HCT116 (cell line): Measurements from ENCODE around the gene LSMEM2. TPM values are rescaled to one million over a fixed set of nuclear protein-coding genes. Genes with fewer than 3 reads are reported as not detected.

Experiments used
- ATAC-seq: fragments of 200-7000 bp; cut with Tn5 transposase; 2 replicates; pipeline ENCODE4 v1.9.1; 2020; ENCODE audit warnings: mild to moderate bottlenecking, moderate library complexity
- BruUV-seq: library from RNA; stranded (reverse); fragments of 400-500 nt; replicated peaks from 2 replicates; lab custom pipeline; 2021; lab: Mats Ljungman, UMichigan
- CTCF ChIA-PET: fragments of 300-600 bp; sonication (Branson Sonifier 250); formaldehyde crosslinking; loops from one replicate; lab custom pipeline; 2021; ENCODE audit warnings: antibody characterized with exemption; lab: Charles Lee
- POLR2A ChIA-PET: fragments of 300-600, 350-600 bp; sonication (Branson Sonifier 250); formaldehyde crosslinking; loops from one replicate; lab custom pipeline; 2021; ENCODE audit warnings: antibody characterized with exemption; lab: Charles Lee
- RAD21 ChIA-PET, 2 experiments: fragments of 300-600 bp; sonication (Branson Sonifier 250); formaldehyde crosslinking; loops; one replicate each; lab custom pipeline; 2023; ENCODE audit warnings: low total read pairs in 2 of 2; ENCODE audit not compliant: uncharacterized antibody in 2 of 2, unreplicated experiment in 2 of 2, low non-redundant PET in 1 of 2; lab: Charles Lee
- DNase-seq: peaks from one replicate; pipeline ENCODE4 v3.0.0-alpha.2; 2010; ENCODE audit warnings: low read depth, low spot score
- H2AFZ ChIP-seq: fragments of 200-600 bp; shearing (Covaris generic), sonication (generic); 2 replicates; pipeline ENCODE4 v1.6.1; 2017; ENCODE audit warnings: low read depth, mixed run types, mixed read lengths, antibody characterized with exemption, low read length; ENCODE audit not compliant: poor library complexity, severe bottlenecking
- H3K27ac ChIP-seq: 2 replicates; pipeline ENCODE4 v1.5.1; 2012; ENCODE audit warnings: low read depth, low read length
- H3K27me3 ChIP-seq: fragments of 200-600 bp; sonication (generic); 2 replicates; pipeline ENCODE4 v1.6.1; 2016; ENCODE audit warnings: mixed run types, low read length, mixed read lengths; ENCODE audit not compliant: insufficient read depth
- H3K36me3 ChIP-seq, 2 experiments: fragments of 200-500 bp in 1 of 2; fragments of 200-600 bp in 1 of 2; sonication (Bioruptor generic) in 1 of 2; sonication (generic) in 1 of 2; 2 replicates each; pipeline versions ENCODE4 v1.5.1 to v1.6.1; 2014 to 2016; ENCODE audit warnings: low read length in 2 of 2, inconsistent platforms in 1 of 2, mixed read lengths in 1 of 2, mixed run types in 1 of 2; ENCODE audit not compliant: insufficient read depth in 2 of 2, control insufficient read depth in 1 of 2
- H3K4me1 ChIP-seq, 2 experiments: fragments of 200-600 bp in 1 of 2; sonication (generic) in 1 of 2; 2 replicates each; pipeline versions ENCODE4 v1.5.1 to v1.6.1; 2012 to 2017; ENCODE audit warnings: low read length in 2 of 2, inconsistent platforms in 1 of 2, mild to moderate bottlenecking in 1 of 2, mixed read lengths in 1 of 2, mixed run types in 1 of 2, moderate library complexity in 1 of 2; ENCODE audit not compliant: insufficient read depth in 2 of 2, control insufficient read depth in 1 of 2
- H3K4me2 ChIP-seq: fragments of 200-600 bp; sonication (generic); 2 replicates; pipeline ENCODE4 v1.6.1; 2017; ENCODE audit warnings: mixed run types, low read length, mixed read lengths
- H3K4me3 ChIP-seq, 2 experiments: fragments of 200-600 bp in 1 of 2; sonication (generic) in 1 of 2; replicated peaks in 1 of 2; 2 replicates each; pipeline ENCODE4 v1.5.1; 2011 to 2016; ENCODE audit warnings: low read length in 2 of 2, control low read depth in 1 of 2, low read depth in 1 of 2, mild to moderate bottlenecking in 1 of 2, mixed read lengths in 1 of 2, mixed run types in 1 of 2
- H3K79me2 ChIP-seq: fragments of 200-600 bp; sonication (generic); 2 replicates; pipeline ENCODE4 v1.6.1; 2017; ENCODE audit warnings: mild to moderate bottlenecking, mixed run types, low read length, moderate library complexity, mixed read lengths; ENCODE audit not compliant: insufficient read depth
- H3K9ac ChIP-seq: fragments of 200-600 bp; sonication (generic); 2 replicates; pipeline ENCODE4 v1.6.1; 2016; ENCODE audit warnings: low read length, mixed read lengths
- H3K9me2 ChIP-seq: fragments of 200-600 bp; sonication (generic), shearing (Covaris generic); 2 replicates; pipeline ENCODE4 v1.6.1; 2017; ENCODE audit warnings: mixed run types, mild to moderate bottlenecking, moderate library complexity; ENCODE audit not compliant: insufficient read depth
- H3K9me3 ChIP-seq, 2 experiments: fragments of 200-500 bp in 1 of 2; fragments of 200-600 bp in 1 of 2; sonication (Bioruptor generic) in 1 of 2; sonication (generic) in 1 of 2; 2 replicates each; pipeline ENCODE4 v1.6.1; 2014 to 2017; ENCODE audit warnings: low read length in 2 of 2, mixed read lengths in 2 of 2, inconsistent platforms in 1 of 2, low read depth in 1 of 2, mild to moderate bottlenecking in 1 of 2, mixed run types in 1 of 2, moderate library complexity in 1 of 2; ENCODE audit not compliant: control insufficient read depth in 1 of 2, insufficient read depth in 1 of 2
- H4K20me1 ChIP-seq: fragments of 200-600 bp; sonication (generic), shearing (Covaris generic); 2 replicates; pipeline ENCODE4 v1.6.1; 2017; ENCODE audit warnings: mixed run types, mild to moderate bottlenecking, moderate library complexity; ENCODE audit not compliant: insufficient read depth
- ATF3 ChIP-seq: IDR thresholded peaks from 2 replicates; pipeline ENCODE4 v1.6.1; 2012
- CBX3 ChIP-seq: IDR thresholded peaks from 2 replicates; pipeline ENCODE4 v1.6.1; 2012; ENCODE audit warnings: low read depth
- CEBPB ChIP-seq: IDR thresholded peaks from 2 replicates; pipeline ENCODE4 v1.6.1; 2012; ENCODE audit warnings: low read depth
- CTCF ChIP-seq, 3 experiments: fragments of 200-600 bp in 1 of 3; sonication (generic) in 1 of 3; IDR thresholded peaks in 2 of 3; conservative IDR thresholded peaks in 1 of 3; 2 replicates each; pipeline ENCODE4 v1.5.1; 2012 to 2017; ENCODE audit warnings: low read depth in 2 of 3, low read length in 2 of 3, antibody characterized with exemption in 1 of 3, borderline replicate concordance in 1 of 3, control low read depth in 1 of 3, mild to moderate bottlenecking in 1 of 3, mixed read lengths in 1 of 3, mixed run types in 1 of 3, moderate library complexity in 1 of 3; ENCODE audit not compliant: insufficient read depth in 1 of 3
- EGR1 ChIP-seq: IDR thresholded peaks from 2 replicates; pipeline ENCODE4 v1.6.1; 2012; ENCODE audit warnings: low read depth
- ELF1 ChIP-seq: IDR thresholded peaks from 2 replicates; pipeline ENCODE4 v1.6.1; 2012; ENCODE audit warnings: low read depth, borderline replicate concordance
- EZH2 ChIP-seq: fragments of 200-600 bp; sonication (generic); IDR thresholded peaks from 2 replicates; pipeline ENCODE4 v1.6.1; 2017; ENCODE audit warnings: antibody characterized with exemption, mixed run types
- FOSL1 ChIP-seq: IDR thresholded peaks from 2 replicates; pipeline ENCODE4 v1.6.1; 2012; ENCODE audit warnings: low read depth
- JUND ChIP-seq: IDR thresholded peaks from 2 replicates; pipeline ENCODE4 v1.6.1; 2012
- MAX ChIP-seq: IDR thresholded peaks from 2 replicates; pipeline ENCODE4 v1.6.1; 2012
- POLR2A ChIP-seq: IDR thresholded peaks from 2 replicates; pipeline ENCODE4 v1.7.0; 2011; ENCODE audit warnings: borderline replicate concordance; ENCODE audit not compliant: insufficient read depth, insufficient read length; ENCODE audit errors: extremely low read depth
- POLR2AphosphoS5 ChIP-seq: IDR thresholded peaks from 2 replicates; pipeline ENCODE4 v1.6.1; 2011; ENCODE audit warnings: mild to moderate bottlenecking, low read depth, low read length, moderate library complexity
- RAD21 ChIP-seq: IDR thresholded peaks from 2 replicates; pipeline ENCODE4 v1.6.1; 2012; ENCODE audit warnings: low read depth, mild to moderate bottlenecking
- REST ChIP-seq: IDR thresholded peaks from 2 replicates; pipeline ENCODE4 v1.6.1; 2012; ENCODE audit warnings: low read depth
- SIN3A ChIP-seq: IDR thresholded peaks from 2 replicates; pipeline ENCODE4 v1.6.1; 2012; ENCODE audit warnings: low read depth
- SRF ChIP-seq: IDR thresholded peaks from 2 replicates; pipeline ENCODE4 v1.6.1; 2012; ENCODE audit warnings: low read depth
- TCF7L2 ChIP-seq: IDR thresholded peaks from 2 replicates; pipeline ENCODE4 v1.7.0; 2011; ENCODE audit warnings: borderline replicate concordance, inconsistent platforms; ENCODE audit not compliant: insufficient read depth, insufficient read length; ENCODE audit errors: extremely low read depth
- ZBTB33 ChIP-seq: IDR thresholded peaks from 2 replicates; pipeline ENCODE4 v1.6.1; 2011; ENCODE audit warnings: mild to moderate bottlenecking, low read length, moderate library complexity; ENCODE audit not compliant: insufficient replicate concordance; ENCODE audit errors: extremely low read depth
- ZFX ChIP-seq: fragments of 450-650 bp; IDR thresholded peaks from 2 replicates; pipeline ENCODE4 v1.6.1; 2017
- ZNF274 ChIP-seq: fragments of 200-500 bp; sonication (Bioruptor generic); IDR thresholded peaks from 2 replicates; pipeline ENCODE4 v1.6.1; 2014; ENCODE audit warnings: mild to moderate bottlenecking, low read depth, low read length, inconsistent platforms
- intact Hi-C: fragments of 100-400 bp; cut with micrococcal nuclease; formaldehyde crosslinking; loops from 2 replicates; pipeline ENCODE4 v1.10.0; 2022
- total RNA-seq: library from RNA; stranded (reverse); gene quantifications from one replicate; pipeline ENCODE4 v1.2.1, GENCODE V29; 2021; ENCODE audit not compliant: unreplicated experiment

Gene LSMEM2
- total RNA-seq, 1 experiment from 2014 or later: not detected

GRCh38 chr3:50251220-50251619, 27.7 kb upstream of the LSMEM2 start:
- intact Hi-C loops: loop anchor here (1.0 kb wide), 1 partner anchor 15 kb away; the partner anchor contains the start of gene GNAI2
- Histone ChIP-seq H3K9me3 (no peaks in the 10 kb centered on the region), H3K27me3 (no peaks in the 10 kb centered on the region), H3K36me3 (peaks cover 0 to 3% of the 10 kb centered on the region in 2 experiments; a peak in 3 of 4 replicates), H3K4me3 (no peak overlapping the region), H2AFZ (no peak overlapping the region), H3K27ac (no peak overlapping the region)
- no TSS peak for BruUV-seq
- ATAC-seq (peak; percentile 47), DNase-seq (no peak)
- TF ChIP-seq CBX3 (no peak), MAX (no peak), JUND (no peak), CTCF (IDR thresholded peaks at IDR 0.05 in 2 of 3, conservative IDR thresholded peaks at IDR 0.05 in 1 of 3; ENCODE audit: borderline replicate concordance in 1 of 3, insufficient read depth in 1 of 3, low read depth in 2 of 3, low read length in 2 of 3) (no peak), ZNF274 (no peak), REST (no peak), EGR1 (no peak), RAD21 (no peak), POLR2A (no peak), SIN3A (no peak), SRF (no peak), ATF3 (no peak), POLR2AphosphoS5 (no peak), EZH2 (no peak), ZBTB33 (no peak), FOSL1 (no peak), ZFX (no peak), CEBPB (no peak), ELF1 (no peak), TCF7L2 (no peak)
- TF ChIP-seq, all 23 proteins: peak for 0
- Histone ChIP-seq H3K4me2 (peak overlapping the region; percentile 62), H3K79me2 (peaks cover 59% of the 10 kb centered on the region), H3K9ac (peak overlapping the region; percentile 44), H4K20me1 (no peaks in the 10 kb centered on the region), H3K9me2 (no peaks in the 10 kb centered on the region), H3K4me1 (peaks cover 24 to 80% of the 10 kb centered on the region in 2 experiments)
- RAD21 ChIA-PET: no interaction called here
- POLR2A ChIA-PET: interaction anchor here (0.6 to 3.0 kb wide), 2 partner anchors 9 to 16 kb away, joined by 3 to 12 read pairs; partner anchors contain the start of gene GNAI2
- CTCF ChIA-PET: no interaction called here
